Measurements from ENCODE around the gene INVS.

The INVS gene

GRCh38 chr9:100052375-100052774, 46.7 kb upstream of the INVS start:
- TF ChIP-seq ISL1 (CRISPR knock-in tag; IDR thresholded peaks at IDR 0.05) (peak; percentile 19; the same call in 1 of the 2 replicates), POU6F1 (CRISPR knock-in tag; IDR thresholded peaks at IDR 0.05; ENCODE audit: borderline replicate concordance, low read depth) (no peak)
- no peak for ATAC-seq

GRCh38 chr9:100056561-100056960, 42.5 kb upstream of the INVS start:
- no peak for TF ChIP-seq ISL1 (CRISPR knock-in tag; IDR thresholded peaks at IDR 0.05)
- TF ChIP-seq TSHZ2 (CRISPR knock-in tag; IDR thresholded peaks at IDR 0.05): no peak
- TF ChIP-seq, protein P1, sequence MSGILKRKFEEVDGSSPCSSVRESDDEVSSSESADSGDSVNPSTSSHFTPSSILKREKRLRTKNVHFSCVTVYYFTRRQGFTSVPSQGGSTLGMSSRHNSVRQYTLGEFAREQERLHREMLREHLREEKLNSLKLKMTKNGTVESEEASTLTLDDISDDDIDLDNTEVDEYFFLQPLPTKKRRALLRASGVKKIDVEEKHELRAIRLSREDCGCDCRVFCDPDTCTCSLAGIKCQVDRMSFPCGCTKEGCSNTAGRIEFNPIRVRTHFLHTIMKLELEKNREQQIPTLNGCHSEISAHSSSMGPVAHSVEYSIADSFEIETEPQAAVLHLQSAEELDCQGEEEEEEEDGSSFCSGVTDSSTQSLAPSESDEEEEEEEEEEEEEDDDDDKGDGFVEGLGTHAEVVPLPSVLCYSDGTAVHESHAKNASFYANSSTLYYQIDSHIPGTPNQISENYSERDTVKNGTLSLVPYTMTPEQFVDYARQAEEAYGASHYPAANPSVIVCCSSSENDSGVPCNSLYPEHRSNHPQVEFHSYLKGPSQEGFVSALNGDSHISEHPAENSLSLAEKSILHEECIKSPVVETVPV (CRISPR knock-in tag; IDR thresholded peaks at IDR 0.05): no peak
- no peak for TF ChIP-seq OSR1 (CRISPR knock-in tag; IDR thresholded peaks at IDR 0.05)
- TF ChIP-seq TCF4 (CRISPR knock-in tag; IDR thresholded peaks at IDR 0.05; ENCODE audit: borderline replicate concordance): no peak
- no peak for TF ChIP-seq GLIS3 (CRISPR knock-in tag; IDR thresholded peaks at IDR 0.05)
- TF ChIP-seq CREB5 (CRISPR knock-in tag; IDR thresholded peaks at IDR 0.05; ENCODE audit: low read depth): no peak
- no peak for TF ChIP-seq ZNF8 (CRISPR knock-in tag; IDR thresholded peaks at IDR 0.05)
- no peak for TF ChIP-seq TOX (CRISPR knock-in tag; IDR thresholded peaks at IDR 0.05; ENCODE audit: borderline replicate concordance)
- no peak for TF ChIP-seq ZFP3 (CRISPR knock-in tag; IDR thresholded peaks at IDR 0.05)
- no peak for TF ChIP-seq PATZ1 (CRISPR knock-in tag; IDR thresholded peaks at IDR 0.05; ENCODE audit: borderline replicate concordance)
- no peak for TF ChIP-seq ZNF70 (CRISPR knock-in tag; IDR thresholded peaks at IDR 0.05)
- TF ChIP-seq ZFP30 (CRISPR knock-in tag; IDR thresholded peaks at IDR 0.05): no peak
- TF ChIP-seq ARNTL (CRISPR knock-in tag; IDR thresholded peaks at IDR 0.05; ENCODE audit: borderline replicate concordance, low read depth): no peak
- no peak for TF ChIP-seq ZNF565 (CRISPR knock-in tag; conservative IDR thresholded peaks at IDR 0.05; ENCODE audit: low read depth)
- ATAC-seq: no peak

DNA sequence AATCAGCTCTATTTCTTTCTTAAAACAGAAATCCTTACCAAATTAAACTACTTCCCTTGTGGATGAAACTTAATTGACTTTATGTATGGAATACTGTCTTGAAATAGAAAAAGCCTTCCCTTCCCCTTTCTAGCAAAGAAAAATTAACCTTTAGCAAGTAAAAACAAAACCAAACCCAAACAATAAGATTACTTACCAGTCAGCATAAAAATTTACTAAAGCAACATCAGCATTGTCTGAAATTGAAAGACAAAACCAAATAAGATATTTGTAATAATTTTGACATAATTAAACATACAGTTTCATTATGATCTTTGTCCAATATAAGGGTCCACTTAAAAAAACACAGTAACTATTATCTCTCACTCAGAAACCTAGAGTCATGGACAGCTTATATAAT, 41.4 kb upstream of the INVS start:
- no peak for ATAC-seq
- TF ChIP-seq, protein P1 (CRISPR knock-in tag; IDR thresholded peaks at IDR 0.05): no peak
- TF ChIP-seq ZNF8 (CRISPR knock-in tag; IDR thresholded peaks at IDR 0.05) (no peak), CSDC2 (CRISPR knock-in tag; IDR thresholded peaks at IDR 0.05) (no peak), ZFP3 (CRISPR knock-in tag; IDR thresholded peaks at IDR 0.05) (no peak), POU6F1 (CRISPR knock-in tag; IDR thresholded peaks at IDR 0.05; ENCODE audit: borderline replicate concordance, low read depth) (no peak), OSR1 (CRISPR knock-in tag; IDR thresholded peaks at IDR 0.05) (no peak), TCF4 (CRISPR knock-in tag; IDR thresholded peaks at IDR 0.05; ENCODE audit: borderline replicate concordance) (no peak), SNAI2 (CRISPR knock-in tag; IDR thresholded peaks at IDR 0.05) (no peak), ESRRG (CRISPR knock-in tag; IDR thresholded peaks at IDR 0.05) (no peak), ZNF70 (CRISPR knock-in tag; IDR thresholded peaks at IDR 0.05) (no peak), RARB (CRISPR knock-in tag; IDR thresholded peaks at IDR 0.05) (no peak), ARNTL (CRISPR knock-in tag; IDR thresholded peaks at IDR 0.05; ENCODE audit: borderline replicate concordance, low read depth) (no peak), ISL1 (CRISPR knock-in tag; IDR thresholded peaks at IDR 0.05) (no peak)

Data from SK-N-SH treated with all-trans-retinoic acid at 6 μM for 48 hours (cell line).